Stimulated activated CD8-positive, alpha-beta memory T cell treated with anti-CD3 and anti-CD28 coated beads, Interleukin-12 subunit alpha, Interleukin-12 subunit beta, amount 100 ng/mL, for 24 hours (primary cell): Measurements from ENCODE around the gene REXO4.
A peak's percentile ranks its signal among the peaks of the same experiment; 100 is the strongest.
"Not testable (repeated sequence)": the region's sequence is repeated elsewhere in the genome, so short reads cannot be mapped to it uniquely, and the experiment has no call there.

Source experiments
- DNase-seq: peaks from one replicate; pipeline ENCODE4 v3.0.0-alpha.2; 2020; ENCODE audit errors: extremely low read depth

Gene REXO4

GRCh38 chr9:133420392-133420827, 2.6 kb upstream of the REXO4 start:
- DNase-seq, result no peak

GRCh38 chr9:133419005-133419404, 1.2 kb upstream of the REXO4 start:
- DNase-seq, result no peak

DNA sequence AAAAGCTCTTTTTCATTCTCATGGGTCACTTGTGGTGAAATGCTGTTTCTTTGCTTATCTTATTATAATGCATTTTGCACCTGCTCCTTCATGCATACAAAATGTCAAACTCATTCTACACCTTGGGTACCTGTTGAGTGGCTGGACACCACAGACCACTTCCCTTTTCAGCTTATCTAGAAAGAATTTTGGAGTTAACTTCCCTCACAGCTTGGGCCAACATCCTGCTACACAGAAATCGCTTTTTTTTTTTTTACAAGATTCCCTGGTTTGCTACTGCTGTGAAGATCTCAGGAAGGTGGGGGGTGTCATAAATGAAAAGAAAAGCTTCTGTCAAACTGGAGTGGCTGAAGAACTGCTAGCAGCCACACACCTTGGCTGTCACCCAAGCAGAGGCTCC, 2.6 kb downstream of the REXO4 start:
- DNase-seq, result no peak

GRCh38 chr9:133408042-133408441, 9.8 kb downstream of the REXO4 start:
- no peak for DNase-seq

DNA sequence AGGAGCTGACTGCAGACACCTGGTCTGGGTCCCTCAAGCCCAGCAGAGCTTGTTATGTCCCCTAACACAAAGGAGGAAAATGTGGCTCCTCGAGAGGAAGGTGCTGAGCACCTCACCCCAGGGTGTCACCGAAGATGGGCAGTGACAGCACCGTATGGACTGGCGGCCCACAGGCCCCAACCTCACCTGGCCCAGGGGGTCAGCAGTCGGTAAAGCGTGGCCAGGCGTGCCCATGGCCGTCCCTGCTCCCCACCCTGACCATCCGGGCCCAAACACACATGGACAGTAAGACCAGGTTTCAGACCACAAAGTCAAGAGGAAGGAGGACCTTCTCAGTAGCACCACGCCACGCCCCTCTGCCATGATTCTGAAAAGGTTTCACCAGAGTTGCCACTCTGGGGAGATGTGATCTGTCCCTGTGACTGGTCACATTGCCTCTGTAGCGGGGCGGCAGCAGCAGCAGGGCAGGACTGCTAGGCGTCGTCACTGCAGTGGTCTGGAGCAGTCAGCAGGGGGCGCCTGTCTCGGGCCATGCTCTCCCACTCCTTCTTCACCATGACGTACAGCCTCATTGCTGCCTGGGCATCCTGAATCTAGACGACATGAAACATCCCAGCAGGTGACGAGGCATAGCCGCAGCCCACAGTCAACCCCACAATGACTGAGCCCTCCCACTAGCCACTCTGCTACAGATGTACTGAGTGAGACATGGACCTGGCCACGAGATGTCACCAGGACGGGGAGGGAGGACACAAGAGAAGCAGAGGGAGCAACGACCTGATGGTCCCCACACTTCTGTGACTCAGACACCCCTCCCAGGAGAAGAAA, 11.1 kb downstream of the REXO4 start:
- peak; percentile 57 for DNase-seq

- DNase-seq, result no peak
Measured at GRCh38 chr9:133405508-133406438, 12.0 kb downstream of the REXO4 start.

- no peak for DNase-seq
Measured at GRCh38 chr9:133404454-133405002, 13.3 kb downstream of the REXO4 start.

DNA sequence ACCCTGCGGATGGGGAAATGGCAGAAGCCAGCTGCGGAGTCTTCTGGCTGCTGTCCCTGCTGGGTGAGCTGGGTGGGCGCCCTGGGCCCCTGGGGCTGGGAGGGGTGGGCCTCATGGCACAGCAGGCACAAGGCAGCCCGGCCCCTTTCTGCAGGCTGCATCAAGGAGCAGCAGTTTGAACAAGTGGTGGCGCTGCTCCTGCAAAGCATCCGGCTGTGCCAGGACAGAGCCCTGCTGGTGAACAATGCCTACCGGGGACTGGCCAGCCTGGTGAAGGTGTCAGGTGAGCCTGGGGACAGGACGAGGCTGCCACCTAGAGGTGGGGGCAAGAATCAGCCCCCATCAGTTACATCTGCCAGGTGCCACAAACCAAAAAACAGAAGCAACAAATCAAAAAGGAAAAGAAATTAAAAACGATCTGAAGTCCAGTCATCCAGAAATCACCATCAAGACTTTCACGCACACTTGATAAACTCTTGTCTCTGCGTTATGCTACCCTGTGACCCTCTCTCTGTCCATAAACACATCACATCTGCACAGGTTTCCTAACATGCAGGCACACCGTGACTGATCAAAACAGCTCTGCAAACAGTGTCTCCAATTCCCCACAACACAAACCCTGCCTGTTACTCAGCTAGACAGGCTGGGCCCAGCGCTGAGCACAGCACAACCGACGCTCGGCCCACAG, 13.9 kb downstream of the REXO4 start:
- DNase-seq, result no peak

- no peak for DNase-seq
Measured at GRCh38 chr9:133402689-133403088, 15.1 kb downstream of the REXO4 start.

DNA sequence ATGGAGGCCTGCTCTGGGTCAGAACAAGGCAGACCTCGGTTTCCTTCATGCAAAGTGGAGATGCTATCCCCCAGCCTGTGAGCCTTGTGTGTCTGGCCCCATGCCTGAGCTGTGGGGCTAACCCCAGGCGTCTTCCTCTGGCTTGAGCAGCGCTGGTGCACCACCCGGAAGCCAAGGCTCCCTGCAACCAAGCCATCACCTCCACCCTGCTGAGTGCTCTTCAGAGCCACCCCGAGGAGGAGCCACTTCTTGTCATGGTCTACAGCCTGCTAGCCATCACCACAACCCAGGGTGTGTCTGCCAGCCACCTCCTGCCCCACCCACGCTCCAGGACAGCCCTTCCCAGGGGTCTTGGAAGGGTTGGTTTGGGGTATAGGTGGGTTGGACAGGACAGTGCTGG, 16.2 kb downstream of the REXO4 start:
- DNase-seq, result no peak

GRCh38 chr9:133400292-133400691, 17.5 kb downstream of the REXO4 start:
- DNase-seq, result no peak

DNA sequence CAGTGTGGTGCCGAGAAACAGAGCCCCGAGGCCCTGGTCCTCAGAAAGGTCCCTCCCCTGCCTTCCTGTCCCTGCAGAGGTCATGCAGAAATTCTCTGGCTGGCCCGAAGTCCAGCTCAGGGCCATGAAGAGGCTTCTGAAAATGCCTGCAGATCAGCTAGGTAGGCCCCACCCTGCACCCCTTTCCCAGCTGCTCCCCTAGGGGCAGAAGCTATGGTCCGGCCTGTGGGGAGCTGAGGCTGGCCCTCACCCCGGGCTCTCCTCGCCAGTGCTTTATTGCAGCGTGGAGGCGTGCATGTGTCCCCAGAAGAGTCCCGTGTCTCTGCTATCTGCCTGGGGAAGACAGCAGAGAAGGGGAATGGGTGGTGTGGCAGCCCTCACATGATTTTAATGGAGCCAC, 19.9 kb downstream of the REXO4 start:
- no peak for DNase-seq

- DNase-seq, result no peak
Measured at GRCh38 chr9:133397370-133397769, 20.4 kb downstream of the REXO4 start.

DNA sequence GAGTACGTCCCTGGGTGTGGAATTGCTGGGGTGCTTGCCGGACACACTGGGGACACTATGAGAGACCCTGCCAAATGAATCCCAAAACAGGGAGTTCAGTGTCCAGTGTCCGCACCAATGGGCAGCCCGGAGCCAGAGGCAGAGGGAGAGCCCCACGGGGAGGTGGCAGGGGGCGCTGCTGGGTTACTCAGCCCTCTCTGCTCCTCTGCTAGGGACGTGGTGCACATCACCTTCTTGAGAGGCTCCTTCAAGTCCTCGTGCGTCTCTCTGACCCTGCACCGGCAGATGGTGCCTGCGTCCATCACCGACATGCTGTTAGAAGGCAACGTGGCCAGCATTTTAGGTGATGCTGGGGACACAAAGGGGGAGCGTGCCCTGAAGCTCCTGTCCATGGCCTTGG, 20.9 kb downstream of the REXO4 start:
- DNase-seq, result no peak

- DNase-seq, result no peak
Measured at GRCh38 chr9:133394687-133395271, 23.0 kb downstream of the REXO4 start.

DNA sequence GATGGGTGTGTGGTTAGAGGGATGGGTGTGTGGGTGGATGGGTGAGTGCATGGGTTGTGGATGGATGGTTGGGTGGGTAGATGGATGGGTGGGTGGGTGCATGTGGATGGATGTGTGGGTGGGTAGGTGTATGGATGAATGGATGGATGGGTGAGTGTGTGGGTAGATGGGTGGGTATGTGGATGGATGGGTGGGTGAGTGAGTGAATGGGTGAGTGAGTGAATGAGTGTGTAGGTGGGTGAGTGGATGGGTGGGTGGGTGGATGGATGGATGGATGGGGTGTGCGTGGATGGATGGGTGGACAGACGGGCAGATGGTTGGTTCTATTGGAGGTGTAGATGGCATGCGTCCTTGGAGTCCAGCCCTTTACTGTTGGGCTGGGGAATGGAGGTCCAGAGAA, 24.4 kb downstream of the REXO4 start:
- DNase-seq, result no peak

DNA sequence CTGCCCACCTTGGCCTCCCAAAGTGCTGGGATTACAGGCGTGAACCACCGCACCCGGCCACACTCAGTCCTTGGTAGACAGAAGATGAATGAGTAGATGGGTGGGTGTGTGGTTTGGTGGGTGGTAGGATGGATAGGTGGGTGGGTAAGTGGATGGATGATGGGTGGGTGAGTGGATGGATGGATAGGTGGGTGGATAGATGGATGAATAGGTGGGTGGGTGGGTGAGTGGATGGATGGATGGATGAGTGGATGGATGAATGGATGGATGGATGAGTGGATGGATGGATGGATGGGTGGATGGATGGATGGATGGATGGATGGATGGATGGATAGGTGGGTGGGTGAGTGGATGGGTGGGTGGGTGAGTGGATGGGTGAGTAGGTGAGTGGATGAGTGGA, 25.5 kb downstream of the REXO4 start:
- not testable (repeated sequence) for DNase-seq

- DNase-seq, result not testable (repeated sequence)
Measured at GRCh38 chr9:133391449-133391848, 26.4 kb downstream of the REXO4 start.

DNA sequence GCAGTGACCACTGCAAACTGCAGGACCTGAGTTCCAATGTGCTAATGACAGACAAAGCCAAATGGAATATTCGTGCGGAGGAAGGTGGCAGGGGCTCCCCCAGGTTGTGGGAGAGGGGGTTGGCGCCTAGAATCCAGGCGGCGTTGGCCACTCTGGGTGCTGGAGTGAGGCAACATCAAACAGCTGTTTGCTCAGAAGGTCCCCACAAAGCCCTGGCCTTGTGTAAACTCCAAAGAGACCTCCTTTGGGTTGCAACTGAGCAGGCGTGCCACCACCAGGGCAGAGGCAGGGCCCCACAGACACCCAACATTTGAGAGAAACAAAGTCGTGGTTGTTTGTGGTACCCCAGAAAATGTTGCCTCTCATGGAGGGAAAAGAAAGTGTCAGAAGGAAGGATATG, 27.1 kb downstream of the REXO4 start:
- DNase-seq, result no peak

DNA sequence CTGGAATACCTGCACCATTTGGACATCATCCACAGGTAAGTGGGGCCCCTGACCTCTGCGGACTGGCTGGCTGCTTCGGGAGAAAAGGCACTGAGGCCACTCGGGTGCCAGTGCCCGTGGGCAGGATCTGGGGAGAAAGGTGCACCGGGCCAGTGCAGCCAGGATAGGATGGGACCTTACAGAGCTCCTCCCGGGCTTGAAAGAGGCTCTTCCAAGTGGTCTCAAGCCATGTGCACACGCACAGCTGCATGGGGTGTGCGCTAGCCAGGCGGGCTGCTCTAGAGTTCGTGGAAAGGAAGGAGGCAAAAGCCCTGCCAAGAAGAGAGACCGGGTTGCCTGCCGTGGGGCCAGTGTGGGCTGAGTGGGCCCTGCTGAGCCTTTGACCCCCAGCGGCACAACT, 28.2 kb downstream of the REXO4 start:
- DNase-seq, result no peak

GRCh38 chr9:133389025-133389557, 28.7 kb downstream of the REXO4 start:
- no peak for DNase-seq
